MM.1S (cell line): ENCODE results near the gene B4GALT3.

Experiments
- EZH2 ChIP-seq: fragments of 300-600 bp; sonication (generic); optimal IDR thresholded peaks from 2 replicates; pipeline ENCODE3; 2017; ENCODE audit warnings: low read depth, mild to moderate bottlenecking, antibody characterized with exemption, low read length, mixed read lengths
- TF ChIP-seq, protein P1 (sequence below): fragments of 300-600 bp; sonication (generic); IDR thresholded peaks from 2 replicates; pipeline ENCODE4 v1.5.1; 2016; ENCODE audit warnings: antibody characterized with exemption, low read length, mixed read lengths

DNA sequence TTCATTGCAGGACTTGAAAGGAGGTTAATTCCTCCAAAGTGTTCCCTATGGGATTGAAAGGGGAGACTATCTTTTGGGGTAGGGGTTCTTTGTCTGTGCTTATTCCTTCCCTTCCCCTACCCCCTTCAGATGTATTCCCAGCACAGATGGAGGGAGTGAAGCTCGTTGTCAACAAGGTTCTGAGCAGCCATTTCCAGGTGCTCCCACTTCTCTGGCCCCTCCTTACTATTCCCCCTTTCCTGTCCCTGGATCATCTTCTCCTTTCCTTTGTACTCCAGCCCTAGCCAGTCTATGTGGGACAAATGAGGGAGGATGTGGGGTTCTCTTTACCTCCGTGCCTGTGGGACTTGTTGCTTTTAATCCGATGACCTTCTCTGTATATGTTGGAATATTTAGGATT is 49.5 kb upstream of the B4GALT3 start:
- TF ChIP-seq, protein P1, sequence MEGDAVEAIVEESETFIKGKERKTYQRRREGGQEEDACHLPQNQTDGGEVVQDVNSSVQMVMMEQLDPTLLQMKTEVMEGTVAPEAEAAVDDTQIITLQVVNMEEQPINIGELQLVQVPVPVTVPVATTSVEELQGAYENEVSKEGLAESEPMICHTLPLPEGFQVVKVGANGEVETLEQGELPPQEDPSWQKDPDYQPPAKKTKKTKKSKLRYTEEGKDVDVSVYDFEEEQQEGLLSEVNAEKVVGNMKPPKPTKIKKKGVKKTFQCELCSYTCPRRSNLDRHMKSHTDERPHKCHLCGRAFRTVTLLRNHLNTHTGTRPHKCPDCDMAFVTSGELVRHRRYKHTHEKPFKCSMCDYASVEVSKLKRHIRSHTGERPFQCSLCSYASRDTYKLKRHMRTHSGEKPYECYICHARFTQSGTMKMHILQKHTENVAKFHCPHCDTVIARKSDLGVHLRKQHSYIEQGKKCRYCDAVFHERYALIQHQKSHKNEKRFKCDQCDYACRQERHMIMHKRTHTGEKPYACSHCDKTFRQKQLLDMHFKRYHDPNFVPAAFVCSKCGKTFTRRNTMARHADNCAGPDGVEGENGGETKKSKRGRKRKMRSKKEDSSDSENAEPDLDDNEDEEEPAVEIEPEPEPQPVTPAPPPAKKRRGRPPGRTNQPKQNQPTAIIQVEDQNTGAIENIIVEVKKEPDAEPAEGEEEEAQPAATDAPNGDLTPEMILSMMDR = no peak
- no peak for TF ChIP-seq EZH2
